ENCODE results near the gene MAPK11.

MAPK11 gene

GRCh38 chr22:50229370-50229769, 40.8 kb downstream of the MAPK11 start:
- Histone ChIP-seq H3K27ac (no peak overlapping the region), H3K36me3 (peaks cover 36 to 83% (median 65%) of the 10 kb centered on the region in 3 donors), H3K27me3 (no peaks in the 10 kb centered on the region), H3K4me1 (no peaks in the 10 kb centered on the region), H3K4me3 (no peak overlapping the region), H3K9me3 (no peaks in the 10 kb centered on the region)
- no peak for TF ChIP-seq CTCF (IDR thresholded peaks at IDR 0.05)
- intact Hi-C loops (cut with DNase I; ENCODE audit: low total_unique reads): no loop called here
- DNase-seq: no peak

GRCh38 chr22:50228366-50228765, 41.8 kb downstream of the MAPK11 start:
- no peak for TF ChIP-seq CTCF (IDR thresholded peaks at IDR 0.05)
- intact Hi-C loops (cut with DNase I; ENCODE audit: low total_unique reads): no loop called here
- DNase-seq: no peak
- H3K27ac ChIP-seq: no peak overlapping the region
- no peak overlapping the region for H3K4me3 ChIP-seq
- H3K36me3 ChIP-seq: peaks cover 43 to 89% (median 75%) of the 10 kb centered on the region in 3 donors
- H3K9me3 ChIP-seq: no peaks in the 10 kb centered on the region
- no peaks in the 10 kb centered on the region for H3K4me1 ChIP-seq
- H3K27me3 ChIP-seq: no peaks in the 10 kb centered on the region

GRCh38 chr22:50227579-50228215, 42.5 kb downstream of the MAPK11 start:
- no peak for DNase-seq
- no peak overlapping the region for H3K27ac ChIP-seq
- H3K4me3 ChIP-seq: no peak overlapping the region
- H3K36me3 ChIP-seq: peaks cover 50 to 89% (median 75%) of the 10 kb centered on the region in 3 donors
- no peaks in the 10 kb centered on the region for H3K9me3 ChIP-seq
- intact Hi-C loops (cut with DNase I; ENCODE audit: low total_unique reads): no loop called here
- TF ChIP-seq CTCF (IDR thresholded peaks at IDR 0.05): no peak
- no peaks in the 10 kb centered on the region for H3K4me1 ChIP-seq
- no peaks in the 10 kb centered on the region for H3K27me3 ChIP-seq

- Histone ChIP-seq H3K4me1 (no peaks in the 10 kb centered on the region), H3K36me3 (peaks cover 58 to 89% (median 76%) of the 10 kb centered on the region in 3 donors), H3K27me3 (no peaks in the 10 kb centered on the region), H3K4me3 (no peak overlapping the region), H3K27ac (no peak overlapping the region), H3K9me3 (no peaks in the 10 kb centered on the region)
- no peak for TF ChIP-seq CTCF (IDR thresholded peaks at IDR 0.05)
- no peak for DNase-seq
- intact Hi-C loops (cut with DNase I; ENCODE audit: low total_unique reads): no loop called here
Measured at GRCh38 chr22:50226875-50227165, 43.4 kb downstream of the MAPK11 start.

- peaks cover 60 to 94% (median 81%) of the 10 kb centered on the region in 3 donors for H3K36me3 ChIP-seq
- no peak overlapping the region for H3K27ac ChIP-seq
- TF ChIP-seq CTCF (IDR thresholded peaks at IDR 0.05): no peak
- H3K27me3 ChIP-seq: no peaks in the 10 kb centered on the region
- H3K9me3 ChIP-seq: no peaks in the 10 kb centered on the region
- no peak overlapping the region for H3K4me3 ChIP-seq
- intact Hi-C loops (cut with DNase I; ENCODE audit: low total_unique reads): no loop called here
- H3K4me1 ChIP-seq: no peaks in the 10 kb centered on the region
- no peak for DNase-seq
Measured at GRCh38 chr22:50226063-50226874, 43.9 kb downstream of the MAPK11 start.
